ENCODE results near the gene MMP2. TPM values are rescaled to one million over a fixed set of nuclear protein-coding genes. Genes with fewer than 3 reads are reported as not detected.

The MMP2 gene
- total and polyA plus RNA-seq, 2 of the 13 experiments (the other 11 are each of a cell fraction or from before 2014, with no cell fraction given), result 0.31 to 1.3 TPM

DNA sequence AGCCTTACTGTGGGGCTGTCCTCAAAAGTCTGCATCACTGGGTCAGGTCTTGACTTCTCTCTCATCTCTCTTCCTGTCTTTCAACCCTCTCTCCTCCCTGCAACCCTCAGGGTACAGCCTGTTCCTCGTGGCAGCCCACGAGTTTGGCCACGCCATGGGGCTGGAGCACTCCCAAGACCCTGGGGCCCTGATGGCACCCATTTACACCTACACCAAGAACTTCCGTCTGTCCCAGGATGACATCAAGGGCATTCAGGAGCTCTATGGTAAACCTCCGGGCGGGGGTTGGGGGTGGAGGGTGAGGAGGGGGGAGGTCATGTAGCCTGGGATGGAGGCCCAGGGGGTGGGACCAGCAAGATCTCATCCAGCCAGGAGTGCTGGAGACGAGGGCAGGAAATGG is 12.7 kb downstream of the MMP2 start:
- H3K79me2 ChIP-seq (ENCODE audit: insufficient read depth, low read length), result no peaks in the 10 kb centered on the region
- CTCF ChIA-PET (ENCODE audit: low intra/inter-chr PET ratio, low total read pairs), result no interaction called here
- WGBS (ENCODE audit: low lambda C conversion rate), result 52% methylated on average over 7 of the region's 7 CpGs
- TF ChIP-seq XBP1 (CRISPR knock-in tag; IDR thresholded peaks at IDR 0.05), result no peak
- no peak for TF ChIP-seq ZNF441 (CRISPR knock-in tag; IDR thresholded peaks at IDR 0.05; ENCODE audit: borderline replicate concordance)
- TF ChIP-seq ZNF253 (CRISPR knock-in tag; IDR thresholded peaks at IDR 0.05; ENCODE audit: borderline replicate concordance), result no peak
- TF ChIP-seq, protein P1, sequence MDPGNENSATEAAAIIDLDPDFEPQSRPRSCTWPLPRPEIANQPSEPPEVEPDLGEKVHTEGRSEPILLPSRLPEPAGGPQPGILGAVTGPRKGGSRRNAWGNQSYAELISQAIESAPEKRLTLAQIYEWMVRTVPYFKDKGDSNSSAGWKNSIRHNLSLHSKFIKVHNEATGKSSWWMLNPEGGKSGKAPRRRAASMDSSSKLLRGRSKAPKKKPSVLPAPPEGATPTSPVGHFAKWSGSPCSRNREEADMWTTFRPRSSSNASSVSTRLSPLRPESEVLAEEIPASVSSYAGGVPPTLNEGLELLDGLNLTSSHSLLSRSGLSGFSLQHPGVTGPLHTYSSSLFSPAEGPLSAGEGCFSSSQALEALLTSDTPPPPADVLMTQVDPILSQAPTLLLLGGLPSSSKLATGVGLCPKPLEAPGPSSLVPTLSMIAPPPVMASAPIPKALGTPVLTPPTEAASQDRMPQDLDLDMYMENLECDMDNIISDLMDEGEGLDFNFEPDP (CRISPR knock-in tag; conservative IDR thresholded peaks at IDR 0.05), result no peak
- TF ChIP-seq ZFY (CRISPR knock-in tag; IDR thresholded peaks at IDR 0.05), result no peak
- TF ChIP-seq ZNF570 (CRISPR knock-in tag; IDR thresholded peaks at IDR 0.05; ENCODE audit: borderline replicate concordance), result no peak
- no peaks in the 10 kb centered on the region for H3K36me3 ChIP-seq (replicated peaks in 1 of 2; ENCODE audit: control insufficient read depth in 1 of 2, insufficient read depth in 2 of 2, low read length in 2 of 2)
- DNase-seq (ENCODE audit: low spot score), result no peak
- no TSS peak for BruUV-seq (replicated peaks)
- peaks cover 32% of the 10 kb centered on the region for H3K4me1 ChIP-seq (ENCODE audit: insufficient read depth, low read length)
- no peaks in the 10 kb centered on the region for H3K9me3 ChIP-seq (ENCODE audit: low read length)
- no peak for ATAC-seq
- no peak overlapping the region for H3K27ac ChIP-seq (ENCODE audit: extremely low read length, insufficient read depth, low read length)
- H4K20me1 ChIP-seq (ENCODE audit: insufficient read depth, low read length), result no peaks in the 10 kb centered on the region
- H3K9ac ChIP-seq (ENCODE audit: insufficient read depth, low read depth, low read length), result no peak overlapping the region
- H3K4me3 ChIP-seq (replicated peaks in 1 of 3; ENCODE audit: insufficient read depth in 1 of 3, low read depth in 2 of 3, low read length in 3 of 3), result no peak overlapping the region
- no peak overlapping the region for H2AFZ ChIP-seq (ENCODE audit: low read length)
- POLR2A ChIA-PET, result no interaction called here
- intact Hi-C loops (cut with micrococcal nuclease; ENCODE audit: unreplicated experiment) (no loop called here), in situ Hi-C loops (cut with HindIII; ENCODE audit: extremely low pct_ligation_motif_present, low pct_unique_long_range_greater_than_20kb) (loop anchor here (5.0 kb wide), 1 partner anchor 51 kb away; no protein-coding TSS in a partner anchor)
- no peak overlapping the region for H3K4me2 ChIP-seq (ENCODE audit: low read depth, low read length)
- no peaks in the 10 kb centered on the region for H3K27me3 ChIP-seq (ENCODE audit: control insufficient read depth in 1 of 2, insufficient read depth in 2 of 2, low read length in 2 of 2)
- no peak for FAIRE-seq

GRCh38 chr16:55492756-55493380 is 13.9 kb downstream of the MMP2 start:
- CTCF ChIA-PET (ENCODE audit: low intra/inter-chr PET ratio, low total read pairs), result no interaction called here
- Histone ChIP-seq H3K9ac (ENCODE audit: insufficient read depth, low read depth, low read length) (no peak overlapping the region), H3K79me2 (ENCODE audit: insufficient read depth, low read length) (no peaks in the 10 kb centered on the region), H3K9me3 (ENCODE audit: low read length) (no peaks in the 10 kb centered on the region), H3K27me3 (ENCODE audit: control insufficient read depth in 1 of 2, insufficient read depth in 2 of 2, low read length in 2 of 2) (no peaks in the 10 kb centered on the region), H3K4me2 (ENCODE audit: low read depth, low read length) (no peak overlapping the region), H3K36me3 (replicated peaks in 1 of 2; ENCODE audit: control insufficient read depth in 1 of 2, insufficient read depth in 2 of 2, low read length in 2 of 2) (no peaks in the 10 kb centered on the region), H2AFZ (ENCODE audit: low read length) (no peak overlapping the region), H4K20me1 (ENCODE audit: insufficient read depth, low read length) (no peaks in the 10 kb centered on the region), H3K4me1 (ENCODE audit: insufficient read depth, low read length) (peaks cover 37% of the 10 kb centered on the region), H3K27ac (ENCODE audit: extremely low read length, insufficient read depth, low read length) (no peak overlapping the region), H3K4me3 (replicated peaks in 1 of 3; ENCODE audit: insufficient read depth in 1 of 3, low read depth in 2 of 3, low read length in 3 of 3) (no peak overlapping the region)
- WGBS (ENCODE audit: low lambda C conversion rate), result 28% methylated on average over 9 of the region's 10 CpGs
- ATAC-seq, result no peak
- intact Hi-C loops (cut with micrococcal nuclease; ENCODE audit: unreplicated experiment), result no loop called here
- no peak for FAIRE-seq
- TF ChIP-seq ZNF253 (CRISPR knock-in tag; IDR thresholded peaks at IDR 0.05; ENCODE audit: borderline replicate concordance) (no peak), HNRNPUL1 (IDR thresholded peaks at IDR 0.05; ENCODE audit: low read depth, low read length) (no peak), RBFOX2 (IDR thresholded peaks at IDR 0.05; ENCODE audit: low read depth, low read length) (no peak), BRCA1 (CRISPR knock-in tag; IDR thresholded peaks at IDR 0.05) (no peak), HIVEP1 (CRISPR knock-in tag; IDR thresholded peaks at IDR 0.05) (no peak), TOE1 (CRISPR knock-in tag; IDR thresholded peaks at IDR 0.05) (no peak)
- no TSS peak for BruUV-seq (replicated peaks)
- in situ Hi-C loops (cut with HindIII; ENCODE audit: extremely low pct_ligation_motif_present, low pct_unique_long_range_greater_than_20kb), result loop anchor here (5.0 kb wide), 1 partner anchor 49 kb away; no protein-coding TSS in a partner anchor
- DNase-seq (ENCODE audit: low spot score), result no peak
- POLR2A ChIA-PET, result no interaction called here

Measured in HepG2 (cell line).